Endothelial cell (in vitro differentiated cells): ENCODE data around the gene PGD. TPM values are rescaled to one million over a fixed set of nuclear protein-coding genes. Genes with fewer than 3 reads are reported as not detected.

ENCODE experiments used
- DNase-seq: peaks from one replicate; pipeline ENCODE4 v3.0.0; 2021; ENCODE audit warnings: low spot score
- H3K27ac Mint-ChIP-seq: one replicate; pipeline ENCODE4 v1.8.0; 2021; ENCODE audit warnings: mixed read lengths, inconsistent platforms; ENCODE audit not compliant: unreplicated experiment
- H3K27me3 Mint-ChIP-seq: one replicate; pipeline ENCODE4 v1.8.0; 2021; ENCODE audit warnings: mild to moderate bottlenecking, moderate library complexity, mixed read lengths, inconsistent platforms; ENCODE audit not compliant: unreplicated experiment
- H3K36me3 Mint-ChIP-seq: one replicate; pipeline ENCODE4 v1.8.0; 2021; ENCODE audit warnings: mild to moderate bottlenecking, low read depth, mixed read lengths, inconsistent platforms; ENCODE audit not compliant: unreplicated experiment
- H3K4me1 Mint-ChIP-seq: one replicate; pipeline ENCODE4 v1.8.0; 2021; ENCODE audit warnings: mild to moderate bottlenecking, mixed read lengths, inconsistent platforms; ENCODE audit not compliant: unreplicated experiment
- H3K4me3 Mint-ChIP-seq: one replicate; pipeline ENCODE4 v1.8.0; 2021; ENCODE audit warnings: mild to moderate bottlenecking, mixed read lengths, inconsistent platforms; ENCODE audit not compliant: unreplicated experiment
- H3K9me3 Mint-ChIP-seq: one replicate; pipeline ENCODE4 v1.8.0; 2021; ENCODE audit warnings: mixed read lengths, inconsistent platforms; ENCODE audit not compliant: unreplicated experiment
- CTCF ChIP-seq: fragments of 200-600 bp; sonication (generic); IDR thresholded peaks from one replicate; pipeline ENCODE4 v1.5.0; 2021; ENCODE audit warnings: antibody characterized with exemption; ENCODE audit not compliant: unreplicated experiment
- total RNA-seq: library from RNA; stranded (reverse); fragmentation: NEBNext Ultra II Directional; extraction: Animal tissue kit (Norgen Biotek cat#: 25700); gene quantifications from one replicate; pipeline ENCODE4 v1.2.1, GENCODE V29; 2021; ENCODE audit not compliant: unreplicated experiment

PGD gene
- total RNA-seq, 1 donor from 2014 or later, result 196 TPM

DNA sequence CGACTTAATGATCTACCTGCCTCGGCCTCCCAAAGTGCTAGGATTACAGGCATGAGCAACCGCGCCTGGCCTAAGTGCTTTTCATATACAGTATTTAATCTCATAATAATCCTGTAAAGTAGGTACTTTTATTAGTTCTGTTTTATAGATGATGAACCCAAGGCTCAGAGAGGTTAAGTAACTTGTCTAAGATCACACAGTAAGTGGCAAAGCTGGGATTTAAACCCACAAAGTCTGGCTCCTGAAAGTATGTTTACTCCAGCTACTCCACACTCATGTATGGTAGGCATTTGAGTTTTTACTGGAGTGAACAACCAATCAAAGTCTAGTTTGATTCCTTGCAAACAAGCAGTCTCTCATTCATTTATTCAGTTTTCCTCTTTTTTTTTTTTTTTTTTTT lies 71.2 kb downstream of the PGD start:
- TF ChIP-seq CTCF, result no peak
- no peaks in the 10 kb centered on the region for H3K9me3 Mint-ChIP-seq
- peaks cover 16% of the 10 kb centered on the region for H3K4me1 Mint-ChIP-seq
- peaks cover 21% of the 10 kb centered on the region for H3K36me3 Mint-ChIP-seq
- H3K4me3 Mint-ChIP-seq, result no peak overlapping the region
- no peaks in the 10 kb centered on the region for H3K27me3 Mint-ChIP-seq
- no peak overlapping the region for H3K27ac Mint-ChIP-seq
- DNase-seq, result no peak

Other genes starting within 250 kb of the PGD start
- gene KIF1B, start 188.5 kb upstream of the PGD start, total RNA-seq, result 111 TPM
- gene CENPS, start 31.4 kb downstream of the PGD start, total RNA-seq, result 9.8 TPM
- 0.77 TPM for gene CORT, start 51.0 kb downstream of the PGD start, total RNA-seq
- gene DFFA, start 73.5 kb downstream of the PGD start, total RNA-seq, result 77.1 TPM
- 20.9 TPM for gene PEX14, start 75.9 kb downstream of the PGD start, total RNA-seq